GM18873 (cell line): ENCODE measurements around the gene BRD7.
A peak's percentile ranks its signal among the peaks of the same experiment; 100 is the strongest.
"Not testable (repeated sequence)": the region's sequence is repeated elsewhere in the genome, so short reads cannot be mapped to it uniquely, and the experiment has no call there.

Experiments
- ATAC-seq: cut with Tn5 transposase; IDR thresholded peaks from one replicate; pipeline ENCODE4 v1.9.1; 2021; ENCODE audit warnings: mild to moderate bottlenecking, moderate library complexity, moderate number of reproducible peaks; ENCODE audit not compliant: unreplicated experiment, low FRiP score

The BRD7 gene

DNA sequence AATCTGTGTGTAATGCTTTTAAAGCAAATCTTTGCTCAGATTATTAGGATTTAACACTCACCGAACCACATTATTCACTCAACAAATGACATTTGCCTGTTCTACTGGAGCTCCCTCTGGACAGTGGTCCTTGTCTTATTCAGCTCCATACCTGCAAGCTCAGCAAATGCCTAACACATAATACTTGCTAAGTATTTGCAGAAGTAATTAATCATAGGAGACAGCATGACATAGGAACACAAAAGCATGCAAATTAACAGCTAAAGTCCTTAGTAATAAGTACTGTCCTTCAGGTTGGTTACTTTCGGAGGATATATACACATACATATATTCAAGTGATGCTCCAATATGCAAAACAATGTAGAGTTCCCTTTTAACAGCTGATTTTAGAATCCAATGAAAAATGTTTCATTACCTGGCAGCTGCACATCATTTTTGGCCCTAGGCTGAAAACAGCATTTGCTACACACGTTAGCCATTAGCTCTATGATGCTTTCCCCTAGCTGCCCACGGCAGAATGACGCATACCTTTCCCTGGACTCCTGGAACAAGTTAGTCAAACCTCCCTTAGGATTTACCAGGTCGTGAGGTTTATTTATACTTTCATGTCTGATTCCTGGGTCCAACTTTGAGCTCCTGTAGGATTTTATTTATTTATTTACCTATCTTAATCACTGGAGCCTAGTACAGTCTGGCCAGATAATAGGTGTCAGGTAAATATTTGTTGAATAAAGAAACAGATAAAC is 8.6 kb downstream of the BRD7 start:
- no peak for ATAC-seq

DNA sequence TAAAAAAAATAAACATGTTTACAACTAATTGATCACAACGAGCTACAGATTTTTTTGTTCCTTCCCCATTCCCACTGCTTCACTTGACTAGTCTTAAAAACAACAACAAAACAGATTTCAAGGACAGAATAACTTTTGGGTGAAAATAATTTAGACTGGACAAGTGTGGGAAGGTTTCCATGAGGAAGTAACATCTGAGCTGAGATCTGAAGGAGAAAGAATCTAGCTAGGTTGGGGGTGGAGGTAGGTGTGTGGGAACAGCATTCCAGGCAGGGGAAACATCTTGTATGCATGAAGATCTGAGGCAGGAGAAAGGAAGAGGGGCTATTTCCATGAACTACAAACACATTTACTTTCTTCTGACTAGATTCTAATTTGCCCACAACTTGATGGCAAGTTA is 9.2 kb downstream of the BRD7 start:
- ATAC-seq, result no peak

DNA sequence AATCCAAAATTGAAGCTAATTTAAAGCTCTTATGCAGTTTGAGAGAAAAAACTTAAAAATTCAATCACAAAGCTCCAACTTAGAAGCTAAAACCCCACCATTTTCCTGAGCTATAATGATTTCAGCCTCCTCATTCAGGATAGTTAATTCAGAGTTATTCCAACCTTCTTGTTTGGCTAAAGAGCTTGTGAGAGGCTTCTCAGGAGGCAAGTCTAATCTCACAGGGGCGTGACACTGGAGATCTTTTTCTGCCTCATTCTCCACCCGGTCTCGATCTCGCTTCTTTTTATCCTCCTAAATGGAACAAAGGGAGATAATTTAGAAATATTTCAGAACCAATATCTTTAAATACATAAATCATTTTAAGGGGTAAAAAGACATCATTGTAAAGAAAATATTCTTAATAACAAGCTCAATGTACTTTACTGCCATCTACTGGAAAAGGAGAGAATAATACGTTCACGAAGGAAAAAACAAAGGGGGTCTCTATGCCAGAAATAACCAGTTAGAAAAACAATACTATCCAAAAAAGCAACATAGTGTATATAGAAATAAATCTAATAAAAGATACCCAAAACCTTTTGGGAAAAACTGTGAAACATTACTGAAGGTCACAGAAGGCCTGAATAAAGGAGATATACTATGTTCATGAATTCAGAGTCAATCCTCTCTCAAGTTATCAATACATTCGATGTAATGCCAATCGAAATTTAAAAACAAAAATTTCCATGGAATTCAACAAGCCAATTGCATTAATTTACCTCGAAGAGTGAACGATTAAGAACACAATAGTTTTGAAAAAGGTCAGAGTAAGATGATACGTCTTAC is 13.9 kb downstream of the BRD7 start:
- ATAC-seq, result no peak

DNA sequence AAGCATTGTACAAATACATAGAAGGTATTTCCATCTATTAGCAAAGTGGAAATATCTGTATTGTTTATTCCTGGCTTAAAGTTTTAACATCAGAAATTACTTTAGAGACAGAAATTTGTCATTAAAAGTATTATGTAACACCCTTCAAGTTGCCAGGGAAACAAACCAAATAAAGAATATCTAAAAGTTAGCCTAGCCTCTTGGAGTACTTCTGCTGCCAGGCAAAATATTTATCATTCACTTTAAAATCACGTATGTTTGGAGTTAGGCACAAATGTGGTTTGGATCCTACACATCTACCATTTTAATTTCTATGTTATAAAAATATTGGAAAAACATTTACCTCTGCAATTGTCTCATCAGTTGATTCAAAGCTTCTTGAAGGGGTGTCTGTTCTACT is 14.7 kb downstream of the BRD7 start:
- no peak for ATAC-seq

DNA sequence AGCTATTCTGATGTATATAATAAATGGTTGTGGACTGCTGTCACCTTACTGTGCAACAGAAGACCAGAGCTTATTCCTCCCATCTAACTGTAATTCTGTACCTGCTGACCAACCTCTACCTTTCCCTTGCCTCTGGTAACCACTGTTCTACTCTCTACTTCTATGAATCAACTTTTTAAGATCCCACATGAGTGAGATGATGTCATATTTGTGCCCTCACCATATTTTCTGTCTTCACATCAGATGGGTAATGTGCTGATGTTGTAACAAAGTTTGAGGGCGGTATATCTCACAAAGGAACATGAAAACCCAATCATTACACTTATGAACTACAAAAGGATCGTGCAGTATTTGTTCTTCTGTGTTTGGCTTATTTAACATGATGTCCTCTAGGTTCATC is 16.8 kb downstream of the BRD7 start:
- no peak for ATAC-seq

DNA sequence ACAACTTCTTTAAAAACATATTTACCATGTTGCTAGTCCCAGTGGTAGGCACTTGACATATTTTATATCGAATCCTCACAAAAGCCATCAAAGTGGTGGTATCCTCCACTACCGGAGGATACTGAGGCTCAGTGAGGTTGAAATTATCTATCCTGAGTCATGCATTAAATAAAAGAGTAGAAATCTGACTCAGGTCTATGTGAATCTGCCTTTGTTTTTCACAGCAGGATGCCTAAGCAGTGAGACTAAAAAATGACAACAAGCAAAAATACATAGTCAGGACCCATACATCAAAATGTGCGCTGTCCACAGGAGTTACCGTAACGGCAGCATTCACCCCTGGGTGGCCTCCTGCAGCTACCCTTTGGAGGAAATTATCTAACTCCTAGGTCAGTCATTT is 17.7 kb downstream of the BRD7 start:
- ATAC-seq, result no peak

DNA sequence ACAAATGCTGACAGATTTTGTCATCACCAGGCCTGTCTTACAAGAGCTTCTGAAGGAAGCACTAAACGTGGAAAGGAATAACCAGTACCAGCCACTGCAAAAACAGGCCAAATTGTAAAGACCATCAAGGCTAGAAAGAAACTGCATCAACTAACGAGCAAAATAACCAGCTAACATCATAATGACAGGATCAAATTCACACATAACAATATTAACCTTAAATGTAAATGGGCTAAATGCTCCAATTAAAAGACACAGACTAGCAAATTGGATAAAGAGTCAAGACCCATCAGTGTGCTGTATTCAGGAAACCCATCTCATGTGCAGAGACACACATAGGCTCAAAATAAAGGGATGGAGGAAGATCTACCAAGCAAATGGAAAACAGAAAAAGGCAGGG is 23.6 kb downstream of the BRD7 start:
- not testable (repeated sequence) for ATAC-seq

DNA sequence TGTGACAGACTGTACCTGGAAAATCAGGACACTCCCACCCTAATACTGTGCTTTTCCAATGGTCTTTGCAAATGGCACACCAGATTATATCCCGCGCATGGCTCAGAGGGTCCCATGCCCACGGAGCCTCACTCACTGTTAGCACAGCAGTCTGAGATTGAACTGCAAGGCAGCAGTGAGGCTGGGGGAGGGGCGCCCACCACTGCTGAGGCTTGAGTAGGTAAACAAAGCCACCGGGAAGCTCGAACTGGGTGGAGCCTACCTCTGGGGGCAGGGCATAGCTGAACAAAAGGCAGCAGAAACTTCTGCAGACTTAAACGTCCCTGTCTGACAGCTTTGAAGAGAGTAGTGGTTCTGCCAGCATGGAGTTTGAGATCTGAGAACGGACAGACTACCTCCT is 25.2 kb downstream of the BRD7 start:
- not testable (repeated sequence) for ATAC-seq

DNA sequence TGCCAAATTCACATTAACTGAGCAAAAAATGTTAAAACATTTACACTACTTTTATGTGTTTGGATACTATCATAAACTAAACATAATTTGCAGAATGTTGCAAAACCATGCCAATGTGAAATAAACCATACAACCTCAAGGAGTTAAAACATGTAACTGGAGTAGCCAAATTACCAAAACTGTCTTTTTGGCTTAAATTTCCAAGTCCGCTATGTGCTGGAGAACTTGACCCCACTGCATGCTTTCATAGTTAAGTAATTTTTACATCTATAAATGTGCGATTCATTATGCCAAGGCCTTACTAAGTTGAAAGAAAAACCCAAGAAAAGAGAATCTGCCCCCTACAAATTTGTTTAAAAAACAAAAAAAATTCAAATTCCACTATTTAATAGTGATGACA is 28.2 kb downstream of the BRD7 start:
- no peak for ATAC-seq

DNA sequence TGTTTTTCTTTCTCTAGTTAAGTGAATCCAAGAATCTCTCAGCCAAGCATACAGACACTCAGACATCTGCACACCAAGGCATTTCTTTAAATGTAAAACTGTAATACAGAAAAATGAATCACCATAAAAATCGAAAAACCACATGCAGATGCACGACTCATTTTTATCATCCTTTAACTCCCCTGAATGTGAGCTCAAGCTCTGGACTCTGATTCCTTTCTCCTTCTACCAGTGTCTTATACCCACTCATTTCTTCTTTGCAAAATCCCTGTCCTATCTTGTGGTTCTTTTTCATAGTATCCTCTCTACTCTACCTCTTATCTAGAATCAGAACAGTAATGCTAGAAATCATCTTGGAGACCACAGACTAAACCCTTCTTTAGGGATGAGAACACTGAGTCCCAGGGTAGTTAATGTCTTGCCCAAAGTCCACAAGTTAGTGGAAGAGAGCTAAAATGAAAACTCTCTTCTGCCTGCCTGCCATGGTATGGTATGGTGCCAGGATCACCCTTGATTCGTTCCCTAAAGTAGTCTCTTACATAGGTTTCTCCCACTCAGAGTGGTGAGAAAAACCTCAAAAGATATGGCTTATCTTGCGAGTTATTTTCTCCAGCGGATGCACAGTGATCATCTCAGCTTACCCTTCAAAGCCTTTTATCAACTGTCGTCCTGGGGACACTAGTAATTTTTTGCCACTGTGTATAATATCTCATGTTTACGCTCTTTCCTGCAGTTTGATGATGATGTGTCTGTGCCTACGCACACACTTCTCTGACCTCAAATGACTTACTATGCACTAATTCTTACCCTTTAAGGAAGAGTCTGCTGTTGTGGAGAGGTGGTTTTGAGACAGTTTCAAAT is 30.2 kb downstream of the BRD7 start:
- no peak for ATAC-seq

DNA sequence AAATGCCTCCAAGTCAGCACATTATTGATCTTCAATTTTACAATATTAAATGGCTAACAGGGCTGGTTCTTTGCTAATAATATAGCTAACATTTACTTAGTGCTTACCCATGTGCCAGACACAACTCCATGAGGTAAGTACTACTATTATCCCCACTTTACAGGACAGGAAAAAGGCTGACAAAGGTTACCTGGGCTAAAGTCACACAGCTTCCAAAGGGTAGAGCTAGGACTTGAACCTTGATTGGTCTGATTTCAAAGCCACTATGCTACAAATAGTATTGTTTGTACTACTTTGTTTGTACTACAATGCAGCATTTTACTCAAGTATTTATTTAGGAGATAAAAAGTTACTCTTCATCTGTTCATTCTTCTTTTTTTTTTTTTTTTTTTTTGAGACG is 31.9 kb downstream of the BRD7 start:
- no peak for ATAC-seq

DNA sequence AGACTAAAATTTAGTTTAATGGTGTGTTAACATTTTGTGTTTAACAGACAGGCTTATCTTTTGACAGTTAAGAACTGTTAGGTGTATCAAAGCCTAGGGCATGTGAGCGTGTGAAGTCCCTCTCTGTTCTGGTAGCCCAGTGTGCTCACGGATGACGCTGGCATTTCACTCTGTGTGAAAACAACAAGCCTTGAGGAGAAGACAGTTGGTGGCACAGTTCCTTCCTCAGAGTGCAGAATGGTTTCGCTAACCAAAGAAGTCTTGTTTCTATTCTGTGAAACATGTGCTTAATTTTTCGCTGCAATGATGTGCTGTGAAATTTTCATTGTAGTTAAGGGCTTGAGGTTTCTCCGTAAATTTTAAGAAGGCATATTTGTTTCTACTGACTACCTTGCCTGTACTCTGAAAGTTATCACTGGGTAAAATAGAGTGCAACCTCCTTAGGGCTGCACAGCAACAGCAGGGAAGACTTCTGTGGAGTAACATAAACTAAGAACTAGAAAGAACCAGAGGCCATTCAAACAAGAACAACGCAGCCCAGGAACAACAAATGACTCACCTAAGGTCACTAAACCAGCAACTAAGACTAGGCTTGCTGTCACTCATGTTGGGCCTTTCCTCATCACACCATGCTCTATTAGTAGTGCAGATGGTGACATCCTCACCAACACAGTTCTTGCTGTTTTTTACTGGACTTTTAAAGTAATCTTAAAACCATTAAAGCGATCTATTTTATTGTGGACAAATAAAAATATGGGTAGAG is 33.4 kb downstream of the BRD7 start:
- peak; percentile 76 for ATAC-seq

DNA sequence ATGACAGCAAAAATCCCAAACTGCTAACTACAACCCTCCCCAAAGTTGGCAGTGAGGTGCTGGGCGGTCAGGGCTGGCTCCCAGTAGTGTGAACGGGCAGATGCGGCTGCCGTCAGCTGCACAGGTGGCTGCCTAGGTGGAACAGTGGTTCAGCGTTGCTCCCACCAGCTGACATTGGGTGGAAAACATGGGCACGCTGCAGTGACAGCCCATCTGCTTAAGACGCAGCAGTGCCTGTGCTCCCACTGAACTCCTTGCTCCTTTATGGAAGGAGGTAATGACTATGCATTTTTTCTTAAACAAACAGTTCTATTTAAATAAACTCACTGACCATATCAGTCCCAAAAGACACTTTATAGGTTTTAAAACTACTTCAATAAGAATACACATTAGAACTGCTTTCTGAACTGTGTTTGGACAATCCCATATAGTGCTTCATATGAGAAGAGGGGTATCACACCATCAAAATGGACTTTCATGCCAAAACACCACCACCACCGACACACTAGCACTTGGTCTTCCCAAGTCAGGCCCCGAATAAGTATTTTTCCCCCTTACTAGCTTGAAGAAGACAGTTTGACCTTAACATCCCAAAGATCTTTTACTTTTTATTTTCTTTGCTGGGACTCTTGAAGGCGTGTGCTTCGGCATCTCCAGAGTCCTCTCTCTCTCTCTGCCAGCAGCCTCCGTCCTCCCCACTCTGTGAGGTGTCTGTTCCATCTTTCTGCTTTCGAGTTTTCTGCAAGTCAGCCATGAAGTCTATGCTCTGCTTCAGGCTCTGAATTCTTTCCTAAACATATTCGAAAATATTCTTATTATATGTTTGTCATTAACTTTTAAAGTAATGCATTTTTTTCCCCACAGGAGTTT is 34.4 kb downstream of the BRD7 start:
- ATAC-seq, result no peak

DNA sequence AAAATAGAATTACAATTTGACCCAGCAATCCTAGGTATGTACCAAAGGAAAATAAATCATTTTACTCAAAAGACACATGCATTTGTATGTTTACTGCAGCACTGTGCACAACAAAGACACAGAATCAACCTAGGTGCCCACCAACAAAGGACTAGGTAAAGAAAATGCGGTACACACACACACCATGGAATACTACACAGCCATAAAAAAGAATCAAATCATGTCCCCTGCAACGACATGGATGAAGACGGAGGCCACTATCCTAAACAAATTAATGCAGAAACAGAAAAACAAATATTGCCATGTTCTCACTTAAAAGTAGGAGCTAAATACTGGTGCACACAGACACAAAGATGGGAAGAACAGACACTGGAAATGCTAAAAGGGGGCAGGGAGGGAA is 36.2 kb downstream of the BRD7 start:
- ATAC-seq, result no peak

DNA sequence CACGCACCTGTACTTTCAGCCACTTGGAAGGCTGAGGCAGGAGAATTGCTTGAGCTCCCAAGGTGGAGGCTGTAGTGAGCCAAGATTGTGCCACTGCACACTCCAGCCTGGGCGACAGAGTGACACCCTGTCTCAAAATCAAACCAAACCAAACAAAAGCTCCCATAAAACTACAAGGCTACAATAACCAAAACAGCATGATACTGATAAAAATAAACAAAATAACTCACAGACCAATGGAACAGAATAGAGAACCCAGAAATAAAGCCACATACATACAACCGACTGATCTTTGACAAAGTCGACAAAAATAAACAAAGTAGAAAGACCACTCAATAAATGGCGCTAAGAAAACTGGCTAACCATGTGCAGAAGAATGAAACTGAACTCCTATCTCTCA is 37.2 kb downstream of the BRD7 start:
- no peak for ATAC-seq

DNA sequence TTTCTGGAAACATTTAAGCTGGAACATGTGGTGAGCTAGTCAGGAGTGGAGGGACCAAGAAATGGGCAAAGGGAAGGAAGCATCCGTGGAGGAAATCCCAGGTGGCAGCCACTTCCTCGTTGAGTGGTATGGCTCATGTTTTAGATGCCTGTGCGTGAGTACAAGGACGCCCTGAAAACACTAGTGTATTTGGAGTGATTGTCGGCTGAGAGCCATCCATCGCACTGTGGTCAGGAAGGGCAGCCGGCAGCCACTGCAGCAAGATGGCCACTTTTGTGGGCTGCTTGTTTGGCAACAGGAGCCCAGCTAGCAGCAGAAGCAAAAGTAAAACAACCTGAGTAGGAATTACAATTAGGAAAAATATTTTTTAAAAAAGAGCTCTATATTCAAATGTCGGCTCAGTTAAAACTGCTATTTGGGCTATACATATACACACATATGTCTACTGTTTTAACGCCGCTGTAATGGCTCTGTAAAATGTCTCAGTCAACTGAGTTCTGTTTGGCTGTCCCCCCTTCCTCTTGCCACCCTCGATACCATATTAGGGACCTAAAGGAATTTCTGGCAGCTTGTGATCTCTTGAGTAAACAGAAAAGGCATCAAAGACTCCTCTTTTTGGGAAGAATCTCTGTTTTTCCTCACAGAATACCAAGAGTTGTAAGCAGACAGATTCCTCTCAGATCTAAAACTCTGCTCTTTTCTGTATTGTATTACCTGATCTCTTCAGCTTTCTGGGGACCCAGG is 39.2 kb downstream of the BRD7 start:
- no peak for ATAC-seq

DNA sequence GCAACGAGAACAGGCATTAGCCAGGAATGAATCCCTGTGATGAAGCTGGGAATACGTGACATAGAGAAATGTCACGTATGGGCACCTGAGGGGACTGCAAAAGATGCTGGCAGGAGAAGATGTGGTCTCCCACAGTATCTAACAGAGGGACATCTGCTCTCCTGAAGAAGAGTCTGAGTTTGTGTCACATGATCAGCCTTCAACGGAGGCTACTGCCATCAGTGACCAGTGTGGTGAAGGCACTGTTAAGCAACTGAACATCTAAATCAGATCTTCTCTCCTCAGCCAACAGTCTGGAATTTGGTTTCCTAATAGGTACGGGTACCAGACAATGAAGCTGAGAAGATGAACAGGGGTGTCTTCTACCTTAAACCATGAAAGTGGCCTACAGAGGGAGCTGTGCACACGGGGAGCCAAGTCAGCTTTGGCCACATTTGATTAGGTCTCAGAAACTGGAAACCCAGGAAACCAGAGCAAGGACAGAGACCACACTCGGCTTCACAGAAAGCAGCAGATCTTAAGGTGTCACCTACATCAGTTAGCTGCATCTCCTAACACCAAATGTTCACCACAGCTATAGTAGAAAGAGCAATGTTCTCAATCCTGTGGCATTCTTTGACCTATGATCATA is 41.8 kb downstream of the BRD7 start:
- ATAC-seq, result peak; percentile 48

DNA sequence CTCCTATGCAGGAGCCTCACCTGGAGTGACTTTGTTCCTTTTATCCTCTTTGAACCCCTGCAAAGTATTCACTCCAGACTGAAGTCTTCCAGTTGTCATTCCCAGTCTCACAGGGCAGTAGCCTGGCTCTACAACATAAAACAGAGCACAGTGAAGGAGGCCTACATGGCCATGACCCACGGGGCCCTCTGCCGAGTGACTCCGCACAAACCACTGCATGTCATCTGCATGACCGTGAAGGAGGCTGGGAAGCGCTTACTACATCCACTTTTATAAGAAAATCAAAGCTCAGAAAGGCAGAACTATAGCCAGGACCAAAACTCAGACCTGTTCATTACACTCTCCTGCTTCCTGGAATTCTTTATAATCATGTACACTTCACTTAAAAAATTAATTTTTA is 42.5 kb downstream of the BRD7 start:
- no peak for ATAC-seq
